HG03045 (cell line): ENCODE measurements around the gene GSTM3.
"Not testable (repeated sequence)": the region's sequence is repeated elsewhere in the genome, so short reads cannot be mapped to it uniquely, and the experiment has no call there.

Experiments
- ATAC-seq: cut with Tn5 transposase; IDR thresholded peaks from one replicate; pipeline ENCODE4 v1.9.1; 2021; ENCODE audit warnings: mild to moderate bottlenecking, moderate library complexity; ENCODE audit not compliant: unreplicated experiment

The GSTM3 gene

DNA sequence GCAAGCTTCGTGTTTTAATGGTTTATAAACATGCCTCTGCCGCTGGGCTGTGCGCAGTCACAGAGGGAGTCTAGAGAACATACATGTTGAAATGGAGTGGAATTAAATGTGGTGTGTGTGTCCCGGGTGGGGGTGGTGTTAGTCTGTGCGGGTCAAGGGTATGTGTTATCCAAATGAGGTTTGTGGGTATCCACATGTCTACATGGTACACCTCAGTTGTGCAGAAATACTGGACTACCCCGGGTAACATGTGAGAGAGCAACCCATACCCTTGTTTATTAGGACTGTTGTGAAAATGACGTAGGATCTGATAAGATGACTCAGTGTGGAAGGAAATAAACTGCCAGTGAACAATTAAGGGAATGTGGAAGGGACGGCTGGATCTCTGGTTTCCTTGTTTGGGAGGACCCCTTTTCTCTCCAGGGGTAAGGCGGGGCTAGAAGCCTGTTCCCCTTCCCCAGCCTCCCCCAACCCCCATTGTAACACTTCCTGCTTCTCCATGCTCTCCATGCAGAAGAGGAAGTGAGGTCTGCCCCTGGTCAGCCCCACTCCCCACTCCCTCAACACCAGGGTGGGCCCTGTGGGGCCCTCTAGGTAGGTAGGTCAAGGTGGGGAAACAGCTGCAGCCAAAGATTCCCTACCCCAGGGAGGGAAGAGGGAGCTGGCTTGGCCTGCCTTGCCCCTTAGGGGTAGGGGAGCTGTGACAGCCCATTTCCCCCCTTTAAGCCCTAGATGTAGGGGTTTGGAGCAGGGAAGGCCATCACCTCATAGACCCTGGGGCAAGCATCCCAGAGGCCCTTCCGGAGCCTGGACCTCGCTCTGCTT lies 22.2 kb upstream of the GSTM3 start:
- ATAC-seq: no peak

GRCh38 chr1:109762039-109762585 lies 21.3 kb upstream of the GSTM3 start:
- ATAC-seq: no peak

DNA sequence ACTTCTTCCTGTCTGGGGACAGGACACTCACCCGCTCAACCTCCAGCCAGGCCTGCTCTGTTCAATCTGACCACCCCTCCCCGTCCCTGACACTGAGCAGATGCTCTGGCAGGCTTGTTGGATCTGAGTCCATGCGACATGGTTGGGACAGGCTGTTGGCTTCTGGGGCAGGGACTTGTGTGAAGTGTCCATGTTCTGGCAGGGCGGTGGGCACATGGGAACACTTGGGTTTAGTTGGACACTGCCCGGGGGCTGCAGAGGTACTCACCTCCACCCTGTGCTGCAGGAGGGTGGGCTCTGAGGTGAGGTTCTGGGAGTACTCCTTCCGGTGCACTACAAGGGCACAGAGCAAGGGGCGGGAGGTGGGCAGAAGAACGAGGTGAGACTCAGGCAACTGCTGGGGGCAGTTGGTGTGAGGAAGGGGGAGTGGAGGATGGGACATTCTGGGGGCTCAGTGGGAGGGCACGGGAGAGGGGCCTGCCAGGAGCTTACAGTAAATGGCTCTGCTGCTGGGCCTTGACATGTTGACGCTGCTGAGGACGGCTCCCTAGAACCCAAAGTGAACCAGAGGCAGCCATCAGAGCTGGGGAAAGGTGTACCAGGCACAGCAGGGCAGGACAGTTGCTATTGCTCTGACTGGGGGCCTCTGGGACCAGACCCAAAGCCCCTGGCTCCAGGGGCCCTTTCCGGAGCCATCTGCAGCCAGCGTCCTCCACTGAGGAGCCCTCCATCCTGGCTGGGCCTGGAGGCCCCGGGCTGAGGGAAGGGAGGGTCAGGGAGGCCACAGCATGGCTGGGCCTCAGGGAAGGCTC lies 20.6 kb upstream of the GSTM3 start:
- no peak for ATAC-seq

DNA sequence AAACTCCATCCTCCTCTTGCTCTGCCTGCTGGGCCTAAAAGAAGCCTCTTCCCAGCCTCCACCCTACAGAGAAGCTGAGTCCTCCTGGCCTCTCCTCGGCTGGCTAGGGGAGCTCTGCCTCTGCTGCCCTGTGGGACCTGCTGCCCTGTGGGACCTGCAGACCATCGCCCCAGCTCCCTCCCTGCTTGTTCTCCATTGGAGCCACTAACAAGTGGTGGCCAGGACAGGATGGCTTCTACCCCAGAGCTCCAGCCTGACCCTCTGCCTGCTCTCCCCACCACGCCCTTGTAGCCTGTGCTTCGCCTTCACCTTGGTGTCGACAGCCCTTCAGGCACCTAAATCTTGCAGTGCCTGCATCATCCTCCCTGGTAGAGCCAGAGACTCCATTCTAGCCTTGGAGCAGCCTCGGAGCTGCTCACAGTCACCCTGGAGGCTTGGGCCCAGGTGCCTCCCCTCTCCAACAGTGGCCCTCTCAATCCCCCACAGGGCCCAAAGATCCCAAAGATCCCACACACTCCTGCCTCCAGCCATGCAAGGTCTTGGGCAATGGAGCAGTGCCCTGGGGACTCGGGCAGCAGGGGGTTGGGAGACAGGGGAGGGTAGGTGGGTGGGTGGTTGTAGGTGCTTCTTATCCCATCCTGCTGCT lies 19.9 kb upstream of the GSTM3 start:
- no peak for ATAC-seq

GRCh38 chr1:109759513-109760334 lies 18.9 kb upstream of the GSTM3 start:
- ATAC-seq: no peak

DNA sequence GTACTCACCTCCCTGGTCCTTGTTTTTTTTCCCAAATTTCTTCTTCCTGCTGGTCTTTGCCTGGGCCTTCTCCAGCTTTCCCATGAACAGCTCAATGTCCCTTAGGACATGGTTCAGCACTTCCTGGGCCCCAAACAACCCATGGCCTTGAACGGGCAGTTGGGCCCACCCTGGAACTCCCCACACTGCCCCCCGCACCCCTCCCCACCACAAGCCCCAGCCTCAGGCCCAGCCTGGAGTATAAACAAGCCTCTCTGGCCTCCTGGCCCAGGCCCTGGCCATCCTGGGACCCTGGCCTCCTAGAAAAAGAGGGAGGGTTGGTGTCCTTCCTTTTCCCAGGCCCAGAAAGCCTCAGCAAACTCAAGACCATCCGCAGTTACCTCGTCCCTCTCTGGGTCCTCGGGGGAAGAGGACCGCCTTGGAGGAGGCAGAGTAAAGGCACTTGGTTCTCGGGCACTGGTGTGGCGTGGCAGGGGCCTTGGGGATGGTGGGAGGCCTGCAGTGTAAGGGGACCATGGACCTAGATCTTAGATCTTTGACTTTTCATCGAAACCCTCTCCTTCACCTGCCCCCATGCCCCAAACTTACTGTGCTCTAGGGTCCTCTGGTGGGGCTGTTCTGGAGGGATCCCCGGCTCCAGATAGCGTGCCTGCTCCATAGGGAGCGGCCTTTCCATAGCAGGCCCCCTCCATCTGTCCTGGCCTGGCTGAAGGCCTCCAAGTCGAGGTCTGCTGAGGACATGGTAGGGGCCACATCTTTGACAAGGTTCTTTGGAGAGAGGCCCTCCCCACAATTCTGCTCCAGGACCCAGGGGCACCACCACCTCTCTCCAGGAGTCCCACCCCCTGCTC lies 17.3 kb upstream of the GSTM3 start:
- ATAC-seq: no peak

DNA sequence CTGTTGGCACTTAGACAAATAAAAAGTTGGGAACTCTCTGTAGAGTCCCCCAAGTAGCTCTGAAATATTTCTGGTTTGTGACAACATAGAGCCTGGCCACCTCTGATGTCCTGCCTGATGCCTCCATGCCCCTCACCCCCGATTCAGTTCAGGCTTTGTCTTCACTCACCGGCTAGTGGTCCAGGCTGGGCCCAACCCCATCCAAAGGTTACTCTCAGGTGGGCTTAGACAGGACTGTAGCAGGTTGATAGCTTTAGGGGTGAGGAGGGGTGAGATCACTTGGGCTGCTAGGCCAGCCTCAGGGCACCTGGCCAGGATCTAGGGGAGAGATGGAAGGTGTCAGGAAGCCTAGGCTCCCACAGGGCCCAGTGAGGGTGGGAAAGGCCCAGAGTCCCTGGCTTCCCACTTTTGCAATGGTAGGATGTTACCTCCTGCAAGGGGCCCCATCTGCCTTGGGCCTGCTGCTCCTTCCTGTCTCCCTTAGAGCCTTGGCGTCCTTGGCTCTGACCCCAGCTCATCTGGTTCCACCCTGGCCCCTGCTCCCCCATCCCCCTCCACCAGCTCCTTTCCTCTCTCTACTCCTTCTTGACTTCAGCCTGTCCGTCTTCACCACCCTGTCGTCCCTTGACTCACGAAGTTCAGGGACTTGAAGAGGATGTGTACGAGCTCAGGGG lies 16.1 kb upstream of the GSTM3 start:
- ATAC-seq: no peak

DNA sequence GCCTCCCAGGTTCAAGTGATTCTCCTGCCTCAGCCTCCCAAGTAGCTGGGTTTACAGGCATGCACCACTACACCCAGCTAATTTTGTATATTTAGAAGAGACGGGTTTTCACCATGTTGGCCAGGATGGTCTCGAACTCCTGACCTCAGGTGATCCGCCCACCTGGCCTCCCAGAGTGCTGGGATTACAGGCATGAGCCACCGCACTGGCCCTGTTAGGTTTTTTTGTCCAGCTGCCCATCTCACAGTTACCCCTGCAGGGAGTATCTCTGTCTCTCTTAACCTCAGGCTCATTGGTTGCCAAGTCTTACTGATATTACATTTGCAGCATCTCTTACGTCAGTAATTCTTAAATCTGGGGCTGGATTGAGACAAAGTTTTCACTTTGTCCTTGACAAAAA lies 15.5 kb upstream of the GSTM3 start:
- not testable (repeated sequence) for ATAC-seq

DNA sequence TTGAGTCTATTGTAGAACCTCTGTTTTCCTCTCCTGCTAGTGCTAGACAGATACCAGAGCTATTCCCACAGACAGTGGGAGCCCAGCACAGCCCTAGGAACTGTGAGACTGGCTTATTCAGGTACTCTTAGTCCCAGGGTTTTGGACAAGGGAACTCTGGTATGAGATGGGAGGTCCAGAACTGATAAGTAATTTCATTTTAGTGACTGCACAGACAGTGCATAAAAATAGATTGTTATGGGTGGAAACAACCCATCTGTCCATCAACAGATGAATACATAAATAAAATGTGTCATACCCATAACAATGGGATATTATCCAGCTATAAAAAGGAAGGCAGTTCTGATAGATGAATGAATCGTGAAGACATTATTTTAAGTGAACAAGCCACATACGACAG lies 13.9 kb upstream of the GSTM3 start:
- ATAC-seq: no peak

GRCh38 chr1:109751531-109752260 lies 10.9 kb upstream of the GSTM3 start:
- no peak for ATAC-seq

DNA sequence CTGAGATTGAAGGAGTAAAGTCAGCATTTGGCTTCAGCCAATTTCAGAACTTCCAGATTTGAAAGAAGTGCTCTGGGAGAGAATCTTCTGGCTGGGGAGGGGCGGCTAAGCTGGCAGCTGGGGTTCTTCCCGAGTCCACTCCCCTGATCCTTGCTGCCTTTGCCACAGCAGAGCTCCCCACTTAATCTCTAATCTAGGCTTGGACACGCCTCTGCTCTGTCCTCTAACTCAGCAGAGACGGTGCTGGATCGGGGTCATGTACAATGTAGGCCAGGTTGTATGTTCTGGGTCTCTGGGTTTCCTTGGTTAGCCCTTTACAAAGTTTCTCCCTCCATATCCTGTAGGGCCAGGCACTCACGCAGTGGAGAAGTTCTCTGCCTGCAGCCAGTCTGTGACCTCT lies 10.1 kb upstream of the GSTM3 start:
- ATAC-seq: no peak

GRCh38 chr1:109750241-109750882 lies 9.5 kb upstream of the GSTM3 start:
- ATAC-seq: no peak

DNA sequence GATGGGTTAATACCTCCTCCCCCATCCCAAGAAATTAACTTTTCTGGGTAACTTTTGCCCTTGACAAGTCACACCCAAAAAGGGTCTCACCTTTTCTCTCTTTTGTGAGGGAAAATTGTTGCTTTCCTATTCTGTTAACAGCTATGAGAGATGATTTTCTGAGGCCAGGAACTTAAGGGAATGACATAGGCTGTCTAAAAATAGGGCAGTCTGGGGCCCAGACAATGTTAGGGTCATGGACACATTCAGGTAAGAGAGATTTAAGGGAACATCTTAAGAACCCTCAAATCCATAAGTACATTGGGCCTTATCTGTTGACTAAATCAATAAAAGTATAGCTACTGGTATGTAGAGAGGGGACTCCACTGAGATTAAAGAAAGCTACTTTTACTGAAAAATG lies 8.4 kb upstream of the GSTM3 start:
- ATAC-seq: no peak

DNA sequence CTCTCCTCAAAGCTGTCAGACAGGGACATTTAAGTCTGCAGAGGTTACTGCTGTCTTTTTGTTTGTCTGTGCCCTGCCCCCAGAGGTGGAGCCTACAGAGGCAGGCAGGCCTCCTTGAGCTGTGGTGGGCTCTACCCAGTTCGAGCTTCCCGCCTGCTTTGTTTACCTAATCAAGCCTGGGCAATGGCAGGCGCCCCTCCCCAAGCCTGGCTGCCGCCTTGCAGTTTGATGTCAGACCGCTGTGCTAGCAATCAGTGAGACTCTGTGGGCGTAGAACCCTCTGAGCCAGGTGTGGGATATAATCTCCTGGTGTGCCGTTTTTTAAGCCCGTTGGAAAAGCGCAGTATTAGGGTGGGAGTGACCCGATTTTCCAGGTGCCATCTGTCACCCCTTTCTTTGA lies 7.5 kb upstream of the GSTM3 start:
- not testable (repeated sequence) for ATAC-seq

DNA sequence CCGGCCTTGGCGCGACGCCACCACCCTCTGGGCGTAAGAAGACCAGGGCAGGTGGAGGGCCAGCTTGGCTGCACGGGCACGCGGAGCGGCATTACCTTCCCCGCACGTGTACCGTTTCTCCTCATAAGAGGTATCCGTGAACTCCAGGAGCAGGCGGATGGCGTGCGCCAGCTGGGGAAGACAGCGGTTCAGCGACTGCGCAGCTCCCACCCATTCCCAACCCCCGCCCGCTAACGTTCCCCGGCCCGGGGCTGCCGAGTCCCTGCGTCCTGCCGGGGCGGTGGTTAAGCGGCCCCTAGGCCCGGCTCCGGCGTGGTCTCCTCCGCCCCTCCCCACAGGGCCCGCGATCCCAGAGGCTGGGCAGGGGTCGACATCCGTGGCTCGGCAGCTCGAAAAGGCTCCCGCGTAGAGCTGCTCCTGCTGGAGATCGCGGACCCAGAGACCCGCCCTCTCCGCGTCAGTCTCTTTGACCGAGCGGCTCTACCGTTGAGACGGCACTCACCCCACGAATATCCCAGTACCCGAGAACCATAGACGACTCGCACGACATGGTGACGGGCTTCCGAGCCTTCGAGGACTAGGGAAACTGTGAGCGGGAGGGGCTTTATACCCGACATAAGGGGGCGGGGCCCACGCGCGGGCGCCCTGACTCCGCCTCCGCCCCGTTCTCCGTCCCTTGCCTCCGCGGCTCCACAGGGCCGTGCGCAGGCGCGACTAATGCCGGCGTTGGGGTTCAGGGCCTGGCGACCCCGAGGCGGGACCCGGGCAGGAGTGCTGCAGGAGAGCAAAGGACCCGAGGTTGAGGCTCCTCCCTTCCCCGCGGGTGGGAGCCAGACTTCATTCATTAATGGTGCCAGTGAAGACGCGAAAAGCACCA lies 862 bp downstream of the GSTM3 start:
- ATAC-seq: peak; percentile 92

DNA sequence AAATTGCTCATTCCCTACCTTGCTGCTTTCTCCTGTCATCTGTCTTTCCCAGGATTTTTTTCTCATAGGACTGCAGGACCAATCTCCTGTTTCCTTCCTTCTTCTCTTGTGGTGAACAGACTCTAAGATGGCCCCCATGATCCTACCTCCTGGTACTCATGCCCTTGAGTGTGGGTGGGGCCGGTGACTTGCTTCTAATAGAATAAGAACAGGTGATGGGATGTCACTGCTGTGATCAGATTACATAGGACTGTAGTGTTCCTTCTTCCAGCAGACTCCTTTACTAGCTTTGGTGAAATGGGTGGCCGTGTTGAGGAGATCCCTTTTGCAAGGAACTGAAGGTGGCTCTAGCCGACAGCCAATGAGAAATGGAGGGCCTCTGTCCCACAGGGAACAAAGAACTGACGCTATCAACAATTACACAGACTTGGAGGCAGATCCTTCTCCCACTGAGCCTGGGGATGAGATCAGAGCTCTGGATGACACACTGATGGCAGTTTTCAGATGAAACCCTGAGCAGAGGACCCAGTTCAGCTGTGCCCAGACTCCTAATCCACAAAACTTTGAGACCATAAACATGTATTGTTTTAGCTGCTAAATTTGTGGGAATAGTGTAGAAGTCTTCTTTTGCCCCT lies 7.5 kb downstream of the GSTM3 start:
- ATAC-seq: no peak
